ENCODE results near the gene ERP44. TPM values are rescaled to one million over a fixed set of nuclear protein-coding genes. Genes with fewer than 3 reads are reported as not detected.

Gene ERP44
- polyA plus RNA-seq, 1 of the 3 experiments (the other 2 are of a cell fraction) = 10.0 TPM

GRCh38 chr9:100033877-100034551 is 64.8 kb downstream of the ERP44 start:
- DNase-seq = no peak
- no peaks in the 10 kb centered on the region for H3K9me2 ChIP-seq
- no peak overlapping the region for H3K27ac ChIP-seq (ENCODE audit: low read depth in 2 of 2, low read length in 1 of 2)
- H3K9ac ChIP-seq = no peak overlapping the region
- H2AFZ ChIP-seq (ENCODE audit: low read depth) = no peak overlapping the region
- H3F3A ChIP-seq (replicated peaks; ENCODE audit: insufficient read depth) = no peaks in the 10 kb centered on the region
- ChIA-PET POLR2A (no interaction called here), CTCF (no interaction called here)
- H3K79me2 ChIP-seq (ENCODE audit: insufficient read depth) = peaks cover 35% of the 10 kb centered on the region; the same call in 1 of the 2 replicates
- H3K36me3 ChIP-seq (replicated peaks in 1 of 2; ENCODE audit: control insufficient read depth in 1 of 2, insufficient read depth in 2 of 2, low read length in 1 of 2) = peaks cover 0 to 27% of the 10 kb centered on the region in 2 experiments
- H3K4me1 ChIP-seq (ENCODE audit: control insufficient read depth in 1 of 2, insufficient read depth in 2 of 2, low read depth in 1 of 2, low read length in 1 of 2) = no peaks in the 10 kb centered on the region
- no peak overlapping the region for H3K4me2 ChIP-seq
- peaks cover 9% of the 10 kb centered on the region; the same call in 1 of the 2 replicates for H3K9me3 ChIP-seq
- TF ChIP-seq FOXM1 (IDR thresholded peaks at IDR 0.05; ENCODE audit: low read depth) = no peak
- TF ChIP-seq CHD2 (IDR thresholded peaks at IDR 0.05; ENCODE audit: low read length, partially characterized antibody) = no peak
- no peak for TF ChIP-seq TEAD4 (IDR thresholded peaks at IDR 0.05; ENCODE audit: borderline replicate concordance, insufficient read depth)
- TF ChIP-seq YY1 (IDR thresholded peaks at IDR 0.05; ENCODE audit: low read depth) = no peak
- 94% methylated on average over 3 of the region's 3 CpGs for WGBS (ENCODE audit: low lambda C conversion rate)
- no peaks in the 10 kb centered on the region for H3K27me3 ChIP-seq (ENCODE audit: insufficient read depth)
- no peak overlapping the region for H3K4me3 ChIP-seq (ENCODE audit: low read depth in 2 of 2, low read length in 1 of 2)
- H4K20me1 ChIP-seq (ENCODE audit: insufficient read depth) = no peaks in the 10 kb centered on the region

GRCh38 chr9:100030548-100030947 is 68.3 kb downstream of the ERP44 start:
- Histone ChIP-seq H3K9me3 (no peaks in the 10 kb centered on the region), H3K4me3 (ENCODE audit: low read depth in 2 of 2, low read length in 1 of 2) (no peak overlapping the region), H3K4me1 (ENCODE audit: control insufficient read depth in 1 of 2, insufficient read depth in 2 of 2, low read depth in 1 of 2, low read length in 1 of 2) (no peaks in the 10 kb centered on the region; a peak in 1 of 4 replicates), H3K9me2 (no peaks in the 10 kb centered on the region), H3K9ac (no peak overlapping the region), H3K27ac (ENCODE audit: low read depth in 2 of 2, low read length in 1 of 2) (no peak overlapping the region), H3F3A (replicated peaks; ENCODE audit: insufficient read depth) (no peaks in the 10 kb centered on the region), H2AFZ (ENCODE audit: low read depth) (no peak overlapping the region), H3K4me2 (no peak overlapping the region), H3K79me2 (ENCODE audit: insufficient read depth) (peaks cover 18% of the 10 kb centered on the region; the same call in 1 of the 2 replicates), H4K20me1 (ENCODE audit: insufficient read depth) (no peaks in the 10 kb centered on the region; the same call in 1 of the 2 replicates), H3K36me3 (replicated peaks in 1 of 2; ENCODE audit: control insufficient read depth in 1 of 2, insufficient read depth in 2 of 2, low read length in 1 of 2) (peaks cover 2 to 26% of the 10 kb centered on the region in 2 experiments), H3K27me3 (ENCODE audit: insufficient read depth) (no peaks in the 10 kb centered on the region)
- POLR2A ChIA-PET = no interaction called here
- 94% methylated on average over 2 of the region's 2 CpGs for WGBS (ENCODE audit: low lambda C conversion rate)
- no peak for DNase-seq
- CTCF ChIA-PET = interaction anchor here (1.3 to 1.7 kb wide), 3 partner anchors 26 to 294 kb away, joined by 3 to 8 read pairs (median 3); no protein-coding TSS in a partner anchor
- no peak for TF ChIP-seq POLR2AphosphoS5 (IDR thresholded peaks at IDR 0.05; ENCODE audit: low read depth, low read length)
- no peak for TF ChIP-seq REST (IDR thresholded peaks at IDR 0.05; ENCODE audit: low read depth, low read length)
- TF ChIP-seq ZBTB33 (IDR thresholded peaks at IDR 0.05; ENCODE audit: borderline replicate concordance, low read depth) = no peak
- no peak for TF ChIP-seq YY1 (IDR thresholded peaks at IDR 0.05; ENCODE audit: low read depth)
- TF ChIP-seq CHD2 (IDR thresholded peaks at IDR 0.05; ENCODE audit: low read length, partially characterized antibody) = no peak
- no peak for TF ChIP-seq FOXM1 (IDR thresholded peaks at IDR 0.05; ENCODE audit: low read depth)
- TF ChIP-seq ELF1 (IDR thresholded peaks at IDR 0.05) = no peak
- TF ChIP-seq FOXJ3 (CRISPR knock-in tag; IDR thresholded peaks at IDR 0.05) = no peak
- TF ChIP-seq TEAD4 (IDR thresholded peaks at IDR 0.05; ENCODE audit: borderline replicate concordance, insufficient read depth) = no peak
- TF ChIP-seq IRF3 (IDR thresholded peaks at IDR 0.05; ENCODE audit: low read depth, low read length) = no peak
- TF ChIP-seq NRF1 (IDR thresholded peaks at IDR 0.05; ENCODE audit: low read depth, low read length) = no peak
- TF ChIP-seq MXI1 (IDR thresholded peaks at IDR 0.05; ENCODE audit: low read depth, low read length) = no peak
- no peak for TF ChIP-seq SIN3A (IDR thresholded peaks at IDR 0.05; ENCODE audit: borderline replicate concordance, low read depth, low read length)
- TF ChIP-seq CTCF (IDR thresholded peaks at IDR 0.05) = no peak
- no peak for TF ChIP-seq SMC3 (IDR thresholded peaks at IDR 0.05; ENCODE audit: low read depth, low read length)
- TF ChIP-seq MAX (IDR thresholded peaks at IDR 0.05; ENCODE audit: low read depth) = no peak

Data from SK-N-SH (cell line).